ENCODE data around the gene SAMHD1. TPM values are rescaled to one million over a fixed set of nuclear protein-coding genes. Genes with fewer than 3 reads are reported as not detected.

Gene SAMHD1
- total and polyA plus RNA-seq, 2 of the 13 experiments (the other 11 are each of a cell fraction or from before 2014, with no cell fraction given) = 16.9 to 43.5 TPM

GRCh38 chr20:36871640-36872570 is 79.6 kb downstream of the SAMHD1 start (continued):
- TF ChIP-seq, protein P1, sequence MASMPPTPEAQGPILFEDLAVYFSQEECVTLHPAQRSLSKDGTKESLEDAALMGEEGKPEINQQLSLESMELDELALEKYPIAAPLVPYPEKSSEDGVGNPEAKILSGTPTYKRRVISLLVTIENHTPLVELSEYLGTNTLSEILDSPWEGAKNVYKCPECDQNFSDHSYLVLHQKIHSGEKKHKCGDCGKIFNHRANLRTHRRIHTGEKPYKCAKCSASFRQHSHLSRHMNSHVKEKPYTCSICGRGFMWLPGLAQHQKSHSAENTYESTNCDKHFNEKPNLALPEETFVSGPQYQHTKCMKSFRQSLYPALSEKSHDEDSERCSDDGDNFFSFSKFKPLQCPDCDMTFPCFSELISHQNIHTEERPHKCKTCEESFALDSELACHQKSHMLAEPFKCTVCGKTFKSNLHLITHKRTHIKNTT (CRISPR knock-in tag; IDR thresholded peaks at IDR 0.05) = no peak
- TF ChIP-seq ZNF263 (CRISPR knock-in tag; IDR thresholded peaks at IDR 0.05) (no peak; the same call in 1 of the 2 replicates), ZBTB39 (CRISPR knock-in tag; IDR thresholded peaks at IDR 0.05) (no peak), ZNF331 (CRISPR knock-in tag; IDR thresholded peaks at IDR 0.05) (peak; percentile 60; the same call in 1 of the 2 replicates), FUBP1 (CRISPR knock-in tag; IDR thresholded peaks at IDR 0.05; ENCODE audit: borderline replicate concordance) (no peak), ZNF281 (CRISPR knock-in tag; IDR thresholded peaks at IDR 0.05; ENCODE audit: borderline replicate concordance) (peak; percentile 89), TRIM24 (CRISPR knock-in tag; IDR thresholded peaks at IDR 0.05) (no peak), ATF7 (IDR thresholded peaks at IDR 0.05) (no peak), ATF7 (CRISPR knock-in tag; IDR thresholded peaks at IDR 0.05) (no peak; the same call in none of the 2 replicates), ZSCAN21 (CRISPR knock-in tag; IDR thresholded peaks at IDR 0.05; ENCODE audit: borderline replicate concordance) (no peak; the same call in none of the 2 replicates), SRF (IDR thresholded peaks at IDR 0.05; ENCODE audit: low read depth, low read length) (no peak), ZNF329 (CRISPR knock-in tag; IDR thresholded peaks at IDR 0.05; ENCODE audit: low read depth) (no peak), ZEB1 (IDR thresholded peaks at IDR 0.05; ENCODE audit: insufficient replicate concordance, low read depth) (peak; percentile 90), NFRKB (IDR thresholded peaks at IDR 0.05) (no peak)
- TF ChIP-seq, protein P2, sequence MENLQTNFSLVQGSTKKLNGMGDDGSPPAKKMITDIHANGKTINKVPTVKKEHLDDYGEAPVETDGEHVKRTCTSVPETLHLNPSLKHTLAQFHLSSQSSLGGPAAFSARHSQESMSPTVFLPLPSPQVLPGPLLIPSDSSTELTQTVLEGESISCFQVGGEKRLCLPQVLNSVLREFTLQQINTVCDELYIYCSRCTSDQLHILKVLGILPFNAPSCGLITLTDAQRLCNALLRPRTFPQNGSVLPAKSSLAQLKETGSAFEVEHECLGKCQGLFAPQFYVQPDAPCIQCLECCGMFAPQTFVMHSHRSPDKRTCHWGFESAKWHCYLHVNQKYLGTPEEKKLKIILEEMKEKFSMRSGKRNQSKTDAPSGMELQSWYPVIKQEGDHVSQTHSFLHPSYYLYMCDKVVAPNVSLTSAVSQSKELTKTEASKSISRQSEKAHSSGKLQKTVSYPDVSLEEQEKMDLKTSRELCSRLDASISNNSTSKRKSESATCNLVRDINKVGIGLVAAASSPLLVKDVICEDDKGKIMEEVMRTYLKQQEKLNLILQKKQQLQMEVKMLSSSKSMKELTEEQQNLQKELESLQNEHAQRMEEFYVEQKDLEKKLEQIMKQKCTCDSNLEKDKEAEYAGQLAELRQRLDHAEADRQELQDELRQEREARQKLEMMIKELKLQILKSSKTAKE (CRISPR knock-in tag; IDR thresholded peaks at IDR 0.05; ENCODE audit: borderline replicate concordance) = 0 out of 2 replicates have a peak, but pooled peaks have one; percentile 45
- TF ChIP-seq, protein P3, sequence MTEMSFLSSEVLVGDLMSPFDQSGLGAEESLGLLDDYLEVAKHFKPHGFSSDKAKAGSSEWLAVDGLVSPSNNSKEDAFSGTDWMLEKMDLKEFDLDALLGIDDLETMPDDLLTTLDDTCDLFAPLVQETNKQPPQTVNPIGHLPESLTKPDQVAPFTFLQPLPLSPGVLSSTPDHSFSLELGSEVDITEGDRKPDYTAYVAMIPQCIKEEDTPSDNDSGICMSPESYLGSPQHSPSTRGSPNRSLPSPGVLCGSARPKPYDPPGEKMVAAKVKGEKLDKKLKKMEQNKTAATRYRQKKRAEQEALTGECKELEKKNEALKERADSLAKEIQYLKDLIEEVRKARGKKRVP (CRISPR knock-in tag; IDR thresholded peaks at IDR 0.05) = peak in 1 of 2 experiments; percentile 71; a peak in 2 of 4 replicates
